COLO668 (cell line): ENCODE results near the gene SH3GL1.

ENCODE experiments used
- DNase-seq: peaks from one replicate; lab custom pipeline; 2025; ENCODE audit not compliant: unreplicated experiment; lab: John Stamatoyannopoulos, UW

SH3GL1 gene

DNA sequence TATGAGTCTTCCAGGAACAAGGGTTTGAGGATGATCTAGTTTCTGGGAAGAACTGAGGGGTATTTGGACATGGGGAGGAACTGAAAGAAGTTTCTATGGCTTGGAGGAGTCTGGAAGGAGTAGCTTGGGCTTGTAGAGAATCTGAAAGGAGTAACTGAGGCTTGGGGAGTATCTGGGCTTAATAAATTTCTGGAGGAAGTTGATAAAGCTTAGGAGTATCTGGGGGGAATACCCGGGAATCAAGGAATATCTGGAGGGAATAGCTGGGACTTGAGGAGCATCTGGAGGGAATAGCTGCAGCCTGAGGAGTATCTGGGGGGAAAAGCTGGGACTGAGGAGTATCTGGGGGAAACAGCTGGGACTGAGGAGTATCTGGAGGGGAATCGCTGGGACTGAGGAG is 79.9 kb downstream of the SH3GL1 start:
- DNase-seq: no peak

DNA sequence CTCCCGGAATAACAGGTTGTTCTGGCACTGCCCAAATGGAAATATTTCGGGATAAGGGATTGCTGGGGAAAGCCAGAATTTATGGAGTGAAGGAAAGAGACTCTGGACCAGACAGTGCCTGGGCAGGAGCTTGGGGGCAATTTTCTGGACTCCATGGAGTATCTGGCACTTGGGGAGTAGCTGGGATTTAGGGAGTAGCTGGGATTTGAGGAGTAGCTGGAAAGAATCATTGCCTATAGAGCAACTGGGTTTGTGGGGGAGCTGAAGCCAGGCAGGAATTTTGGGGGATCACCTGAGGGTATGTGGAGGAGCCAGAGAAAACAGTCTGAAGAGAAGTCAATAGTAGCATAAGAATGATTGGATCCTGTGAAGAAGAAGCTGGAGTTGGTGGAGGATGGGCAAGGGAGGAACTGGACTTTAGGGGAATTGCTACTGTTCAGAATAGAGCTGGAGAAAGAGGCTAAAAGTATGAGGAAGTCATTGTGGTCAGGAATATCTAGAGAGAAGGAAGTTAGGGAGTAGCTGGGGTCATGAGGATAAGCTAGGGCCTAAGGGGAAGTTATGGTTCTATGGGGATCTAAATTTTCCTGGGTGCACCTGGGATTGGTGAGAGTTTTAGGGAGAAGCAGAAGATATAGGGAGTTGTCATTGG is 81.2 kb downstream of the SH3GL1 start:
- DNase-seq: no peak

DNA sequence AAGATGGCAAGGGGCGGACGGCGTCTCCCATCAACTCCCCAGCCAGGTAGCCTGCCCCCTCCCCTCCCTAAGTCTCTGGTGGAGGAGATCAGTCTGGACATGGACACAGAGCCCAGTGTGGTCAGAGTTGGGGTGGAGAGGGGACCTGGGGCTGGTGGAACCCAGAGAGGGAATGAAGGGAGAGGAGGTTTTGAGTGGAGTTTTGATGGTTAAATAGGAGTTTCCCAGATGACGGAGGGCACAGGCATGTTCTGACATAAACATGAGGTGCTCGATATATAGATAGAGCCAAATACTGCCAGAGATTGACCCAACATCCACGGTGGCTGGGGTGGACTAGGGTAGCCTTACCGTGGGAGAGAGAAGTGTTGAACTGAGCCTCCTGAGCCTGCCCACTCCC is 81.9 kb downstream of the SH3GL1 start:
- no peak for DNase-seq

DNA sequence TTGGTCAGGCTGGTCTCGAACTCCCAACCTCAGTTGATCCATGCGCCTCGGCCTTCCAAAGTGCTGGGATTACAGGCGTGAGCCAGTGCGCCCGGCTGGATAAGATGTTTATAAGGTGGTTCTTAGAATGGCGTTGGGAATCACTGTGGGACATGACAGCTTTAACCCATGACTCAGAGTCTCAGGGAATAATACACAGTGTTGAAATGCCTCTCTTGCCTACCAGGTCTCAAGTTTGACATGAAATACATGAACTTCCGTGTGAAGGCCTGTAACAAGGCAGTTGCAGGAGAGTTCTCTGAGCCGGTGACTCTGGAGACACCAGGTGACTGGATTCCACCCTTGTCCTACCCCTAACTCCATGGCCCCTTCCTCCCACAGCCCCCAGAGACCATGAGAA is 83.4 kb downstream of the SH3GL1 start:
- no peak for DNase-seq

DNA sequence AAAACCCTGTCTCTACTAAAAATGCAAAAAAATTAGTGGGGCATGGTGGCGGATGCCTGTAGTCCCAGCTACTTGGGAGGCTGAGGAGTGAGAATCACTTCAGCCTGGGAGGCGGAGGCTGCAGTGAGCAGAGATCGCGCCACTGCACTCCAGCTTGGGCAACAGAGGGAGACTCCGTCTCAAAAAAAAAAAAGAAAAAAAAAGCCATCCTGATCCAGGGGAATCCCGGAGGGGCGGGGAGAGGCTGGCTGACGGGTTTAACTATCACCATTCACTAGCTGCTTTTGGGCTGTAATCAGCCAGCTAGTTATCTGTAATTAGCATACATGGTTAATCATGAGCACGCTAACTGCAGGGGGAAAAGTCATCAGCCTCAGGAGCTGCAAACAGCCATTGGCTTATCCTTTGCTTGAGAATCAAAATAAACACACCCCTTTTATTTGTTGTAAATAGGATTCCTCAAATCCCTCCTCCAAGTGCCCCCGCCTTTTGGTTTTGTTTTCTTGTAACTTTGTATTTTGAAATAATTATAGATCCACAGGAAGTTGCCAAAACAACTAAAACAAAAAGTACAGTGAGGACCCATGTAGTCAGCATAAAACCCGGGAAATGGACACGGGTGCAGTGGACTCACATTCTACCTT is 86.4 kb downstream of the SH3GL1 start:
- DNase-seq: no peak
